Measurements from ENCODE around the gene KNDC1.

The KNDC1 gene

GRCh38 chr10:133191651-133192050 lies 31.6 kb downstream of the KNDC1 start:
- no peak for DNase-seq (ENCODE audit: low read depth)

- DNase-seq (ENCODE audit: low read depth), result no peak
Observed at GRCh38 chr10:133194151-133194550, 34.1 kb downstream of the KNDC1 start.

- DNase-seq (ENCODE audit: low read depth), result no peak
Observed at GRCh38 chr10:133195096-133195495, 35.1 kb downstream of the KNDC1 start.

GRCh38 chr10:133195611-133196010 lies 35.6 kb downstream of the KNDC1 start:
- no peak for DNase-seq (ENCODE audit: low read depth)

GRCh38 chr10:133196221-133196915 lies 36.3 kb downstream of the KNDC1 start:
- DNase-seq (ENCODE audit: low read depth), result no peak

GRCh38 chr10:133196936-133197758 lies 37.1 kb downstream of the KNDC1 start:
- DNase-seq (ENCODE audit: low read depth), result no peak

GRCh38 chr10:133197786-133198185 lies 37.8 kb downstream of the KNDC1 start:
- DNase-seq (ENCODE audit: low read depth), result no peak

- DNase-seq (ENCODE audit: low read depth), result no peak
Observed at GRCh38 chr10:133198206-133198605, 38.2 kb downstream of the KNDC1 start.

- no peak for DNase-seq (ENCODE audit: low read depth)
Observed at GRCh38 chr10:133198621-133199487, 38.8 kb downstream of the KNDC1 start.

GRCh38 chr10:133199488-133199885 lies 39.5 kb downstream of the KNDC1 start:
- no peak for DNase-seq (ENCODE audit: low read depth)

- no peak for DNase-seq (ENCODE audit: low read depth)
Observed at GRCh38 chr10:133199992-133200611, 40.1 kb downstream of the KNDC1 start.

GRCh38 chr10:133200621-133201031 lies 40.6 kb downstream of the KNDC1 start:
- DNase-seq (ENCODE audit: low read depth), result no peak

- DNase-seq (ENCODE audit: low read depth), result no peak
Observed at GRCh38 chr10:133201151-133201947, 41.3 kb downstream of the KNDC1 start.

- no peak for DNase-seq (ENCODE audit: low read depth)
Observed at GRCh38 chr10:133201948-133202725, 42.1 kb downstream of the KNDC1 start.

- DNase-seq (ENCODE audit: low read depth), result no peak
Observed at GRCh38 chr10:133202778-133203651, 43.0 kb downstream of the KNDC1 start.

- DNase-seq (ENCODE audit: low read depth), result no peak
Observed at GRCh38 chr10:133203652-133204195, 43.7 kb downstream of the KNDC1 start.

GRCh38 chr10:133204226-133205015 lies 44.4 kb downstream of the KNDC1 start:
- no peak for DNase-seq (ENCODE audit: low read depth)

GRCh38 chr10:133205146-133205545 lies 45.1 kb downstream of the KNDC1 start:
- no peak for DNase-seq (ENCODE audit: low read depth)

All from non-pigmented ciliary epithelial cell (primary cell).